BE2C (cell line): ENCODE results near the gene TNFRSF19.
"Not testable (repeated sequence)": the region's sequence is repeated elsewhere in the genome, so short reads cannot be mapped to it uniquely, and the experiment has no call there.

ENCODE experiments used
- DNase-seq: peaks from one replicate; pipeline ENCODE4 v3.0.0-alpha.2; 2020
- H3K27me3 ChIP-seq: fragments of 250-450 bp; sonication (Bioruptor Pico); 2 replicates; pipeline ENCODE4 v1.5.1; 2020; ENCODE audit warnings: mild to moderate bottlenecking
- H3K36me3 ChIP-seq: fragments of 250-450 bp; sonication (Bioruptor Pico); 2 replicates; pipeline ENCODE4 v1.5.1; 2020; ENCODE audit warnings: mild to moderate bottlenecking
- H3K4me1 ChIP-seq: fragments of 250-450 bp; sonication (Bioruptor Pico); 2 replicates; pipeline ENCODE4 v1.5.1; 2020
- H3K4me3 ChIP-seq: 2 replicates; pipeline ENCODE4 v1.5.1; 2011; ENCODE audit warnings: low read depth, low read length
- H3K9me3 ChIP-seq: fragments of 250-450 bp; sonication (Bioruptor Pico); 2 replicates; pipeline ENCODE4 v1.5.1; 2020
- CTCF ChIP-seq: IDR thresholded peaks from 2 replicates; pipeline ENCODE4 v1.5.1; 2012; ENCODE audit warnings: mild to moderate bottlenecking, low read depth, low read length

The TNFRSF19 gene

GRCh38 chr13:23593148-23593547, 22.9 kb downstream of the TNFRSF19 start:
- H3K36me3 ChIP-seq = no peaks in the 10 kb centered on the region
- H3K27me3 ChIP-seq = no peaks in the 10 kb centered on the region
- no peak overlapping the region for H3K4me3 ChIP-seq
- TF ChIP-seq CTCF = no peak
- DNase-seq = no peak
- no peaks in the 10 kb centered on the region for H3K9me3 ChIP-seq
- no peaks in the 10 kb centered on the region for H3K4me1 ChIP-seq

- not testable (repeated sequence) for H3K36me3 ChIP-seq, H3K4me1 ChIP-seq, DNase-seq, H3K9me3 ChIP-seq, H3K27me3 ChIP-seq, H3K4me3 ChIP-seq
These were observed 24.1 kb downstream of the TNFRSF19 start for GRCh38 chr13:23594290-23594689.

- Histone ChIP-seq H3K9me3 (no peaks in the 10 kb centered on the region), H3K36me3 (no peaks in the 10 kb centered on the region), H3K4me1 (no peaks in the 10 kb centered on the region), H3K4me3 (no peak overlapping the region), H3K27me3 (no peaks in the 10 kb centered on the region)
- no peak for DNase-seq
- TF ChIP-seq CTCF = no peak
These were observed 28.2 kb downstream of the TNFRSF19 start for GRCh38 chr13:23598369-23598768.

- Histone ChIP-seq H3K4me3 (no peak overlapping the region), H3K4me1 (no peaks in the 10 kb centered on the region), H3K27me3 (no peaks in the 10 kb centered on the region), H3K36me3 (no peaks in the 10 kb centered on the region), H3K9me3 (no peaks in the 10 kb centered on the region)
- DNase-seq = no peak
- 0 out of 2 replicates have a peak, but pooled peaks have one; percentile 7 for TF ChIP-seq CTCF
These were observed 29.1 kb downstream of the TNFRSF19 start for GRCh38 chr13:23599083-23599925.

- no peak for TF ChIP-seq CTCF
- Histone ChIP-seq H3K9me3 (no peaks in the 10 kb centered on the region), H3K36me3 (no peaks in the 10 kb centered on the region), H3K27me3 (no peaks in the 10 kb centered on the region), H3K4me3 (no peak overlapping the region), H3K4me1 (no peaks in the 10 kb centered on the region)
- no peak for DNase-seq
These were observed 29.9 kb downstream of the TNFRSF19 start for GRCh38 chr13:23600100-23600499.

GRCh38 chr13:23600534-23600933, 30.3 kb downstream of the TNFRSF19 start:
- Histone ChIP-seq H3K9me3 (no peaks in the 10 kb centered on the region), H3K4me3 (no peak overlapping the region)
- no peak for DNase-seq

More at GRCh38 chr13:23600534-23600933, 30.3 kb downstream of the TNFRSF19 start:
- no peaks in the 10 kb centered on the region for H3K27me3 ChIP-seq
- TF ChIP-seq CTCF = no peak
- H3K36me3 ChIP-seq = no peaks in the 10 kb centered on the region
- H3K4me1 ChIP-seq = no peaks in the 10 kb centered on the region
